Inflammatory macrophage (primary cell): Measurements from ENCODE around the gene MANEAL.

ENCODE experiments used
- DNase-seq, 2 donors: peaks; one replicate each; pipeline ENCODE4 v3.0.0-alpha.2; 2020 to 2022

Gene MANEAL

GRCh38 chr1:37828410-37829074, 34.9 kb downstream of the MANEAL start:
- no peak for DNase-seq

DNA sequence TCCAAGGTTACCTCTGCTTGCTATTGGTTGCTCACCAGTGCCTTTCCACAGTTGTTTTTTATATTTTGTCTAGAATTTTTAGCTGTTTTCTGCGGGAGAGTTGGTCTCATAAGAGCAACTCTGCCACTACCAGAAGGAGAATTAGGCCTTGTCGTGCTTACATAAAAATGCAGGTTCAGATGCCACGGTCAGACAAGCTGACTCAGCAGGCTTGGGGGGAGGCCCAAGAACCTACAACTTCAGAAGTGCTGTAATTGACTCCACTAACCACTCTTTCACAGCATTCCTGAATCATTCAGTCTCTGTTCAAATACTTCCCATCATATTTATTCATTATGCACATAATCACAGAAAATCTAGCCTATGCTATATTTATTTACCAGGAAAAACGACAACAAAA, 37.5 kb downstream of the MANEAL start:
- no peak for DNase-seq

DNA sequence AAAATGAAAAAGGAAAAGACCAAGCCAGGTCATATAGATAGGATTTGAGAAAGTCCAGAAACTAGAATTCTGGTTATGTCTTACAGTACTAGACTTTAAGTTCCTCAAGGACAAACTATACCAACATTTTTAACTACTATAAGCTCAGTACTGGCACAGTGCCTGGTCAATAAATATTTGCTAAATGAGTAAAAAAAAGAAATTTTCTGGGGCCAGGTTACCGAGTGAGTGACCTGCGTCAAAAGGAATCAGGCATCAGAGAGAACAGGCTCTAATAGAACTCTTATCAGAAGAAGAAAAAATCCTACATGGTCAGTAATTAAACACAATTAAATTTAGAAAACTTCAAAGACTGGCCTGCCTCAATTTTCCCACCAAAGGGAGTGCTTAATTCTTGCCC, 38.2 kb downstream of the MANEAL start:
- no peak for DNase-seq

GRCh38 chr1:37836788-37837187, 43.1 kb downstream of the MANEAL start:
- no peak for DNase-seq

DNA sequence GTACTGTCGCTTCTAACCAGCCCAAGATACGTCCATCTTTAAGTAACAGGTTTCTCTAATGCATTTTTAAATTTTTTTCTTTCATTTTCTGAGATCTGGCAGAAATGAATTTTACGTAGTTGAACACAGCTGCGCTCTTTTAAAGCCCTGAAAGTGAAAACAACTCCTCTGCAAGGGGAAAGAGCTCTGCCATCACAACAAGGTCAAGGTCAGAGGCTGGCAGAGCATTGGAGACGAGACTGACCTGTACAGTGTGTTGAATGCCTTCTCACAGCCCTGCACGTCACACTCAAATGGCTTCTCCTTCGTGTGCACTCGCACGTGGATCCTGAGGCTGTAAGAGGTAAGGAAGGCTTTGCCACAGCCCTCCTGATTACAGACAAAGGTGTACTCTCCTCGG, 46.0 kb downstream of the MANEAL start:
- no peak for DNase-seq

- DNase-seq: no peak
Observed at GRCh38 chr1:37840711-37841110, 47.1 kb downstream of the MANEAL start.

GRCh38 chr1:37841652-37842051, 48.0 kb downstream of the MANEAL start:
- DNase-seq: no peak

DNA sequence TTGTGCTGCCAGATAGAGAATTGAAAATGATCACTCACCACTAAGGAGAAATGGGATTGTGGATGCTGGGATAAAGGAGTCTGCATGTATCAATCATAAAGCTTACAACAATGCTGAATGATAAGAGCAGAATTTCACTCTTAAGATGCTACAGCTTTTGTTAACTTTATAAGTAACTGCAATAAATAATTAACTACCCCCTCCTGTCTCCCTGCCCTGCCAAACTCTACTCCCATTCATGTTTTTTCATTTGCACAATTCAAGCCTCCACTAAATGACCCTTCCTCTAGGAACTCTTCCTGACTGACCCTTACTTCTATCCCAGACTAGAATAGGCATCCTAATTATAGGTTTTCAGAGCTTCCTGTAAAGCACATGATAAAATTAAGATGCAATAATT, 50.9 kb downstream of the MANEAL start:
- no peak for DNase-seq

- DNase-seq: peak in 1 of 2 donors; percentile 7
Observed at GRCh38 chr1:37845049-37845646, 51.5 kb downstream of the MANEAL start.

- DNase-seq: peak; percentile 81 to 95
Observed at GRCh38 chr1:37845786-37846185, 52.1 kb downstream of the MANEAL start.

GRCh38 chr1:37846647-37847339, 53.1 kb downstream of the MANEAL start:
- peak in 1 of 2 donors; percentile 5 for DNase-seq

- DNase-seq: no peak
Observed at GRCh38 chr1:37849480-37849879, 55.8 kb downstream of the MANEAL start.

- peak; percentile 59 to 70 for DNase-seq
Observed at GRCh38 chr1:37850352-37850955, 56.8 kb downstream of the MANEAL start.
